Mesodermal cell (in vitro differentiated cells): ENCODE results near the gene ZC3H18.

Experiments
- H3K27ac ChIP-seq: 2 replicates; pipeline ENCODE4 v1.7.0; 2013; ENCODE audit warnings: mild to moderate bottlenecking, low read depth, low read length, moderate library complexity; ENCODE audit not compliant: severe bottlenecking
- H3K36me3 ChIP-seq: 2 replicates; pipeline ENCODE4 v1.7.1; 2013; ENCODE audit warnings: mild to moderate bottlenecking, low read length, moderate library complexity; ENCODE audit not compliant: control insufficient read depth, insufficient read depth
- H3K4me1 ChIP-seq: one replicate; pipeline ENCODE4 v1.7.1; 2013; ENCODE audit warnings: mild to moderate bottlenecking, low read length; ENCODE audit not compliant: insufficient read depth, control insufficient read depth, poor library complexity, severe bottlenecking
- H3K4me3 ChIP-seq: 2 replicates; pipeline ENCODE4 v1.7.0; 2013; ENCODE audit warnings: low read length, control low read depth, mild to moderate bottlenecking; ENCODE audit not compliant: insufficient read depth, poor library complexity, severe bottlenecking; ENCODE audit errors: extremely low read depth
- H3K9me3 ChIP-seq: 2 replicates; pipeline ENCODE4 v1.7.1; 2013; ENCODE audit warnings: mild to moderate bottlenecking, low read length, moderate library complexity; ENCODE audit not compliant: control insufficient read depth
- WGBS, 2 experiments: methylation state at CpG; one replicate each; pipeline ENCODE4 v1.1.5; 2013; ENCODE audit warnings: missing lambda C conversion rate in 2 of 2; ENCODE audit not compliant: insufficient coverage in 2 of 2; 5-methylcytosine and 5-hydroxymethylcytosine counted together

ZC3H18 gene

GRCh38 chr16:88585927-88586581 lies 15.9 kb downstream of the ZC3H18 start:
- Histone ChIP-seq H3K27ac (no peak overlapping the region), H3K9me3 (no peaks in the 10 kb centered on the region), H3K36me3 (peaks cover 73% of the 10 kb centered on the region), H3K4me1 (no peaks in the 10 kb centered on the region), H3K4me3 (no peak overlapping the region)
- 93 to 96% methylated on average over 11 of the region's 13 CpGs for WGBS, 2 experiments

GRCh38 chr16:88588148-88588547 lies 17.9 kb downstream of the ZC3H18 start:
- Histone ChIP-seq H3K36me3 (peaks cover 77% of the 10 kb centered on the region), H3K4me3 (no peak overlapping the region), H3K4me1 (no peaks in the 10 kb centered on the region), H3K9me3 (no peaks in the 10 kb centered on the region), H3K27ac (no peak overlapping the region)
- WGBS, 2 experiments, result 62 to 65% methylated on average over 3 to 4 of the region's 4 CpGs

- H3K27ac ChIP-seq, result no peak overlapping the region
- peaks cover 79% of the 10 kb centered on the region for H3K36me3 ChIP-seq
- no peak overlapping the region for H3K4me3 ChIP-seq
- no peaks in the 10 kb centered on the region for H3K9me3 ChIP-seq
- WGBS, 2 experiments, result 97 to 98% methylated on average over 5 of the region's 6 CpGs
- no peaks in the 10 kb centered on the region for H3K4me1 ChIP-seq
These were observed 18.6 kb downstream of the ZC3H18 start for GRCh38 chr16:88588754-88589153.

- Histone ChIP-seq H3K4me1 (no peaks in the 10 kb centered on the region), H3K9me3 (no peaks in the 10 kb centered on the region), H3K4me3 (no peak overlapping the region), H3K36me3 (peaks cover 82% of the 10 kb centered on the region), H3K27ac (no peak overlapping the region)
- WGBS, 2 experiments, result 93 to 96% methylated on average over 11 of the region's 11 CpGs
These were observed 19.2 kb downstream of the ZC3H18 start for GRCh38 chr16:88589441-88589840.

GRCh38 chr16:88591577-88592021 lies 21.4 kb downstream of the ZC3H18 start:
- Histone ChIP-seq H3K27ac (no peak overlapping the region), H3K4me3 (no peak overlapping the region), H3K9me3 (no peaks in the 10 kb centered on the region), H3K4me1 (no peaks in the 10 kb centered on the region), H3K36me3 (peaks cover 76% of the 10 kb centered on the region)
- WGBS, 2 experiments, result 93 to 98% methylated on average over 8 to 10 of the region's 10 CpGs

- Histone ChIP-seq H3K4me1 (no peaks in the 10 kb centered on the region), H3K9me3 (no peaks in the 10 kb centered on the region), H3K27ac (no peak overlapping the region), H3K36me3 (peaks cover 67% of the 10 kb centered on the region), H3K4me3 (no peak overlapping the region)
- 95 to 99% methylated on average over 9 to 12 of the region's 12 CpGs for WGBS, 2 experiments
These were observed 22.9 kb downstream of the ZC3H18 start for GRCh38 chr16:88593061-88593460.

- Histone ChIP-seq H3K36me3 (peaks cover 67% of the 10 kb centered on the region), H3K9me3 (no peaks in the 10 kb centered on the region), H3K4me1 (no peaks in the 10 kb centered on the region), H3K4me3 (no peak overlapping the region), H3K27ac (no peak overlapping the region)
- WGBS, 2 experiments, result 90 to 96% methylated on average over 11 of the region's 11 CpGs
These were observed 23.3 kb downstream of the ZC3H18 start for GRCh38 chr16:88593489-88593888.

- 84 to 98% methylated on average over 2 to 5 of the region's 6 CpGs for WGBS, 2 experiments
- Histone ChIP-seq H3K27ac (no peak overlapping the region), H3K36me3 (peaks cover 66% of the 10 kb centered on the region), H3K9me3 (no peaks in the 10 kb centered on the region), H3K4me3 (no peak overlapping the region), H3K4me1 (no peaks in the 10 kb centered on the region)
These were observed 23.7 kb downstream of the ZC3H18 start for GRCh38 chr16:88593910-88594309.

- H3K9me3 ChIP-seq, result no peaks in the 10 kb centered on the region
- no peak overlapping the region for H3K27ac ChIP-seq
- 99 to 100% methylated on average over 5 to 6 of the region's 6 CpGs for WGBS, 2 experiments
- H3K4me3 ChIP-seq, result no peak overlapping the region
- H3K4me1 ChIP-seq, result no peaks in the 10 kb centered on the region
- H3K36me3 ChIP-seq, result peaks cover 66% of the 10 kb centered on the region
These were observed 24.9 kb downstream of the ZC3H18 start for GRCh38 chr16:88595101-88595500.

- Histone ChIP-seq H3K9me3 (no peaks in the 10 kb centered on the region), H3K4me1 (no peaks in the 10 kb centered on the region), H3K36me3 (peaks cover 66% of the 10 kb centered on the region), H3K27ac (no peak overlapping the region), H3K4me3 (no peak overlapping the region)
- WGBS, 2 experiments, result 91 to 100% methylated on average over 4 to 7 of the region's 10 CpGs
These were observed 25.7 kb downstream of the ZC3H18 start for GRCh38 chr16:88595921-88596320.

- Histone ChIP-seq H3K4me3 (no peak overlapping the region), H3K36me3 (peaks cover 69% of the 10 kb centered on the region), H3K27ac (no peak overlapping the region), H3K4me1 (no peaks in the 10 kb centered on the region), H3K9me3 (no peaks in the 10 kb centered on the region)
- WGBS, 2 experiments, result 93 to 100% methylated on average over 2 to 3 of the region's 3 CpGs
These were observed 26.3 kb downstream of the ZC3H18 start for GRCh38 chr16:88596483-88596882.
